ENCODE measurements around the gene TRIM44. TPM values are rescaled to one million over a fixed set of nuclear protein-coding genes. Genes with fewer than 3 reads are reported as not detected.

The TRIM44 gene
- polyA plus RNA-seq, 2 of the 4 experiments (the other 2 are of a cell fraction) = 19.3 to 70.4 TPM

GRCh38 chr11:35748644-35749043 is 86.1 kb downstream of the TRIM44 start:
- POLR2A ChIA-PET = no interaction called here
- H3K9me3 ChIP-seq = no peaks in the 10 kb centered on the region
- peaks cover 12% of the 10 kb centered on the region; the same call in 2 of the 3 replicates for H3K4me1 ChIP-seq
- H3K4me3 ChIP-seq = no peak overlapping the region
- ATAC-seq = no peak
- TF ChIP-seq REST (IDR thresholded peaks at IDR 0.05) = no peak
- no peak for TF ChIP-seq NFE2L2 (conservative IDR thresholded peaks at IDR 0.05; ENCODE audit: low read length)
- no peak for TF ChIP-seq SMC3 (IDR thresholded peaks at IDR 0.05)
- no peak for TF ChIP-seq GATA3 (IDR thresholded peaks at IDR 0.05; ENCODE audit: borderline replicate concordance)
- no peak for TF ChIP-seq CEBPB (IDR thresholded peaks at IDR 0.05)
- no peak for TF ChIP-seq TFCP2L1 (CRISPR knock-in tag; IDR thresholded peaks at IDR 0.05)
- TF ChIP-seq JUN (IDR thresholded peaks at IDR 0.05) = no peak
- no peak for TF ChIP-seq ATOH8 (CRISPR knock-in tag; IDR thresholded peaks at IDR 0.05; ENCODE audit: low read depth)
- TF ChIP-seq E2F6 (IDR thresholded peaks at IDR 0.05; ENCODE audit: borderline replicate concordance, low read depth) = no peak
- no peak for TF ChIP-seq HMGXB4 (CRISPR knock-in tag; IDR thresholded peaks at IDR 0.05; ENCODE audit: borderline replicate concordance)
- TF ChIP-seq RNF2 (IDR thresholded peaks at IDR 0.05; ENCODE audit: borderline replicate concordance, low read depth) = no peak
- TF ChIP-seq SREBF2 (IDR thresholded peaks at IDR 0.05) = no peak
- TF ChIP-seq EHF (CRISPR knock-in tag; IDR thresholded peaks at IDR 0.05) = no peak
- no peak overlapping the region for H3K4me2 ChIP-seq
- CTCF ChIA-PET = interaction anchor here (1.0 to 1.7 kb wide), 3 partner anchors 9 to 133 kb away, joined by 4 to 6 read pairs (median 4); no protein-coding TSS in a partner anchor
- 86% methylated on average over 1 of the region's 1 CpG for WGBS (ENCODE audit: missing lambda C conversion rate)
- FAIRE-seq = no peak
- H3K27ac ChIP-seq = no peak overlapping the region
- DNase-seq (ENCODE audit: low read depth in 1 of 2, low spot score in 1 of 2) = no peak

- Histone ChIP-seq H3K4me2 (no peak overlapping the region), H3K27ac (no peak overlapping the region), H3K4me1 (peaks cover 12% of the 10 kb centered on the region; the same call in 2 of the 3 replicates), H3K4me3 (no peak overlapping the region), H3K9me3 (no peaks in the 10 kb centered on the region)
- 98% methylated on average over 2 of the region's 2 CpGs for WGBS (ENCODE audit: missing lambda C conversion rate)
- DNase-seq (ENCODE audit: low read depth in 1 of 2, low spot score in 1 of 2) (no peak), ATAC-seq (no peak), FAIRE-seq (no peak)
- CTCF ChIA-PET = interaction anchor here (1.1 kb wide), 1 partner anchor 25 kb away, joined by 3 read pairs; no protein-coding TSS in a partner anchor
- TF ChIP-seq ELK1 (IDR thresholded peaks at IDR 0.05; ENCODE audit: low read depth, low read length) = no peak
- TF ChIP-seq CHD4 (IDR thresholded peaks at IDR 0.05; ENCODE audit: borderline replicate concordance) = no peak
- no peak for TF ChIP-seq ESRRA (IDR thresholded peaks at IDR 0.05; ENCODE audit: borderline replicate concordance, low read length)
- no peak for TF ChIP-seq E2F6 (IDR thresholded peaks at IDR 0.05; ENCODE audit: borderline replicate concordance, low read depth)
- TF ChIP-seq NR3C1 (IDR thresholded peaks at IDR 0.05) = no peak
- TF ChIP-seq POLR2AphosphoS2 (conservative IDR thresholded peaks at IDR 0.05; ENCODE audit: low read length) = no peak
- TF ChIP-seq MYC (IDR thresholded peaks at IDR 0.05; ENCODE audit: borderline replicate concordance, low read length) = no peak
- TF ChIP-seq JUN (IDR thresholded peaks at IDR 0.05) = no peak
- no peak for TF ChIP-seq PBX3 (IDR thresholded peaks at IDR 0.05)
- no peak for TF ChIP-seq FOSL2 (IDR thresholded peaks at IDR 0.05)
- TF ChIP-seq FOSL2 (CRISPR knock-in tag; IDR thresholded peaks at IDR 0.05) = no peak
- POLR2A ChIA-PET = no interaction called here
Observed at GRCh38 chr11:35750315-35750714, 87.7 kb downstream of the TRIM44 start.

Data from A549 (cell line).